HG03439 (cell line): ENCODE data around the gene INSC.
A peak's percentile ranks its signal among the peaks of the same experiment; 100 is the strongest.

ENCODE experiments used
- ATAC-seq: cut with Tn5 transposase; IDR thresholded peaks from one replicate; pipeline ENCODE4 v1.9.1; 2021; ENCODE audit warnings: mild to moderate bottlenecking, moderate library complexity; ENCODE audit not compliant: unreplicated experiment

INSC gene

DNA sequence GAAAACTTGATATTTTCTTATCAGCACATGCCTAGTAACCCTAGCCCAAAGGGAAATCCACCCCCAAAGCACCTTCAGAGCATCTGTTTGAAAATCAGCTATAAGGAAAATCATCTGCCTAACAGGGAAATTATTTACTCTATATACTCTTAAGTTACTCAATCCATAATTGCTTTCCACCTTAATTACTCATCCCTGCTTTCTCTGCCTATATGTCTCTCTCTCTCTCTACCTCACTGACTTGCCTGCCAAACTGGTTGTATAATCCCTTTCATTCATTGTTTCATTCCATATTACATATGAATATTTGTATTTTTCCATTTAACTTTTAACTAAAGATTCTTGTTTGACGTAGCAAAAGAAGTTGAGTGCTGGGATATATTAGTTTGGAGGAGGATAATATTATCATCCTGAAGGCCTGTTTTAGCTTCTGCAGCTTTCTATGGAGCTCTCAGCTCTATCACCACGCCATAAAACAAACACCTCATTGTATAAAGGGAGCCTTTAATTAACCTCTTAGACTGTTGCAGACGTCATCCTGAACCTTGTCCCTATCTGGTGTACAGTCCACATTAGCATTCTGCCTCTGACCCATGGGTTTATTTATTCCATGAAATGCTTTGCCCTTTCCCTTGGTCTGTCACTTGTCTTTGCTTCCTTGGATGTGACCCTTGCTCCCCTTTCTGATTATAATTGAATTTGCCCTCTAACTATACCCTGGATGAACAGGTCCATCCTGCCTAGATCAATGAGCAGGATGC lies 98.9 kb downstream of the INSC start:
- no peak for ATAC-seq

DNA sequence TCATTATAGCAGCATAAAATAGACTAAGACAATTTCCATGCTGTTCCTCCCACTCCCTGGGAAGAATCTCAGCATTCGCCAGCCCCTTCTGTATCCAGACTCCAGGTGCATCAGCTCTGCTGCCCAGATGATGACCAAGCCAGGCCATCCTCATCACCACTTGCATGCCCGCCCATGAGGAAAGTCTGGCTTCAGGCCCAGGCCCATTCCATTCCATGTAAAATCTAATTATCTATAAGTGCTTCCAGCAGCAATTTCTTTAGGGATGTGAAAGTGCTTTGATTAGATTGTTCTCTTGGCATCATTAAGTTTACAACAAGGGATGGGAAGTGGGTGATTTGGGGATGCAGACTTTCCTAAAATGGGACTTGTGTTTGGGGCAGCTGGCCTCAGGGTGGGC lies 100.3 kb downstream of the INSC start:
- no peak for ATAC-seq

DNA sequence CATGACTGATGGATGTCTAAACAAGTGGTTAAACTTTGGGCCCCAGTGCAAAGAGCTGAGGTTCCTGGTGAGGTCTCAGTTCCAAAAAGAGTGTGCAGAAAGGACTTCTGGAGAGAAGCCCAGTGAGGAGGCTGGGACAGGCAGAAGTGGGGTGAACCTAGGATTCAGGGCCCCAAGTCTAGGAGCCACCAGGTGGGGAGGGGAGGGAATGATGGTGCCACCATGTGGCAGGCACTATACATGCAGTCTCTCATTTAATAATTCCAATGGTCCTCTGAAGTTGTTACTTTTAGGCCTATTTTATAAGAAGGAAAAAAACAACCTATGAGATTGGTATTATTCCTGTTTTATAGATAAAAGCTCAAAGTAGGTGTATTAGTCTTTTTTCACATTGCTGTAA lies 102.0 kb downstream of the INSC start:
- ATAC-seq: peak; percentile 63

DNA sequence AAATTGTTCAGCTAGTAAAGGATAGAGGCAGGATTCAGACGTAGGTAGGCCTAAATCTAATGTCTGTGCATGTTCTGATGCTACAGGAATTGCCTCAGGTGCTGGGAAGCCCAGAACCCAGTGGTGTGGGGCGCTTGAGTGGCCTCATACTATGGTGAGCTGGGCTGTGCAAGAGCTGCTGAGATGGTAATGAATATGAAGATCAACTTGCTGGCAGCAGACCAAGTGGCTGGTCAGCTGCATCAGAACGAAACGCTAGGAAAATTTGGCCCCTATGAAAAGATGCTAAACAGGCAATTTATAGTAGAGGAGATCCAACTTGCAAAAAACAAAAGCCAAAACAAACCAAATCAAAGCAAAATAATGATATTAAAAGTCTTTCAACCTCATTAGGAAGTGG lies 102.7 kb downstream of the INSC start:
- no peak for ATAC-seq

DNA sequence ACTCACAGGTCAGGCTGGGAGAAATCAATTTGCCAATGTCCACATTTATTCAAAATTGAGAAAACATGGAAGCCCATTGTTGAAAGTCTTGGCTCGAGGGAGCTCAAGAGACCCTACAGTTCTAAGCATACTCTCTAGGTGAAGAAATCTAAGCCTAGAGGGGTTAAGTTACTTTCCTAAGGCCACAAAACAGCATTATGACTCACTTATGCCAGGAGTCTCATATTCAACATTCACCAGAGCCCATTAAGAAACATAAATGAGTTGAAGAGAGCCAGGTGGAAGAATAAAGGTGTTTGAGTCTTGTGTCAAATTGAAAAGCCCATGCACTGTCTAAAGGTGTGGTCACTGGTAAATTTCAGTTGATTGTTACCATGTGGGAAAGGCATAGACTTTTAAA lies 108.1 kb downstream of the INSC start:
- no peak for ATAC-seq

DNA sequence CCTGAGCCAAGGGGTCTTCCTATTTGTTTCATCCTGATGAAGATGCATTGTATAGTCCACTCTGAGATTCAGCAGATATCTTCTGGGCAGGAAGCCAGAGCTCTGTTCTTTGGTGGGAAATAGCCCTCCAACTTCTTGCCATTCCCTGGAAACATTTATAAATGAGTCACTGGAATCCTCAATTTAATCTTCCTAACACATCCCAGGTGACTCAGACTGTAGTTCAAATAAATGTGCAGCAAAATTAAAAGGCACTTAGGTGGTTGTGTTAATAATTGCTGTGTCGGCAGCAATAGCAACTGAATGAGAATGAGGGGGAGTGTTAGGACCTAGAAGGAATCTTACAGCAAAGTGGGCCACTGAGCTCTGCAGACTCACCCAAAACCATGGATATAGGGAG lies 108.6 kb downstream of the INSC start:
- no peak for ATAC-seq

DNA sequence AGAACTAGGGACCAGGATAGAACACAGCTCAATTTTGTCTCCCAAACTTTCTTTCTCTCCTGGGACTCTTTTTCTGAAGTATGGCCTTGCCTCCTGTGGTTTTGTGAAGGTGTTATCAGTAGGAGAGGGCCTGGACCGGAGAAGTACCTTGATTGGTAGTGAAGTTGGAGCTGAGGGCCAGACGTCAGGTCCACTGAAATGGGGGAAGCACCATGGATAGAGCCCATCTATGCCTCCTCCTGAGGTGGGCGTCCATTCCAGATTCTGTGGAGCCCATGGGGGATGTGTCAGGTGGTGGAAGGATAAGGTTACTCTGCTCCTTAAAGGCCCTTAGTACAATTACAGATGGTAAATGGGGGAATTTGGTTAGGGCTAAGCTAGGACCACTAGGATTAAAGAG lies 109.7 kb downstream of the INSC start:
- ATAC-seq: no peak

DNA sequence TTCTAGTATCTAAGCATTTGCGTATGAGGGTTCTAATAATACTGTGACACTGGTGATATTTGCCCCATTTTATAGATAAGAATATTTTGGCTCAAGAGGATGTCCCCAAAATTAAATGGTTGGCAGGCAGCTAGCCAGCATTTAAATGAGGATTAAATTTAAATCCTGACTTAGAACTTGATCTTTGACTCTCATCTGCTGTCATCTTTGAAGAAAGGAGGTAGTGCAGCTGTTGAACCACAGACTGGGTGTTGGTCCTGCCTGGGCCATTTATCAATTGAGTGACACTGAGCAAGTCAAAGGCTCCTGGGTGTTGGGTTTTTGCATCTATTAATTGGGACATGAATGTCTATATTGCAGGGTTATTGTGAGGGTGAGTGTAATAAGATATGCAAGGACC lies 112.3 kb downstream of the INSC start:
- no peak for ATAC-seq

DNA sequence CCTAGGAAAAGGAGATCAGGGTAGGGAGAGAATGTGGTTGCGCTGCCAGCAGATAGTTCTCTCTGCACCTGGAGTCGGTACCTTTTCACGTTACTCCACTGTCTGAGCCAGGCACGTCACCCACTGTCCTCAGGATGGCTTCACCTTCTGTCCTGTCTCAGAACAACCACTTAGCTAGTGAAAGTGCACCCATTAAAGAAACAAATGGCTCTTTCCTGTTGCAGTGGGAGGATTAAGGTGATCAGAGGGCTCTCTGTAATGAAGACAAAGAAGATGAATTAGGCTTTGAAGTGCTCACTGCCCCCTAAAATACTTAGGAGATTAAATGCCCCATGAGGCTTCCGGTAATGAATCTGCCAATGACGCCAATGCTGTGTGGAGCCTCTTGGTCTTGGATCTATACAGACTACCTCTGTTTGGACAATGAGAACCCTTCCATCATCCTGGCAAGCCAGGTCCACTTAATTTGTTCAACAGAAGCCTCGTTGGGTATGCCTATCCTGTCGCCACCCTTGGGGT lies 113.7 kb downstream of the INSC start:
- no peak for ATAC-seq

DNA sequence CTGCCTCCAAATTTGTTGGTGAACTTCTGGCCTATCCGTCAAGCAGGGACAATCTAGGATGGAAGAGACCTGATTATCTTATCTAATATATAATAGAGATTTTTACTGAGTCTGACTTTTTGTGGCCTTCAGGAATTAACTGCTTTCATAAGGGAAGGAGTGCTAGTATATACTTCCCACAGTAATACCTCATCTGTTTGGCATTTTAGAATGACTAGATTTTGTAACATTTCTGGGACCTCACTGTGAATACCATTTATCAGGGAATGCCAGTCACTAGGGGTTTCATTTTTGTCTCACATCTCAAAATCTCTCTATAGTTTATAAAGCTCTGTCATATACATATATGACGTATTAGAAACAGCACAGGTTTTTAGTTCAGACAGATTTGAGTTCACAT lies 114.3 kb downstream of the INSC start:
- ATAC-seq: no peak

DNA sequence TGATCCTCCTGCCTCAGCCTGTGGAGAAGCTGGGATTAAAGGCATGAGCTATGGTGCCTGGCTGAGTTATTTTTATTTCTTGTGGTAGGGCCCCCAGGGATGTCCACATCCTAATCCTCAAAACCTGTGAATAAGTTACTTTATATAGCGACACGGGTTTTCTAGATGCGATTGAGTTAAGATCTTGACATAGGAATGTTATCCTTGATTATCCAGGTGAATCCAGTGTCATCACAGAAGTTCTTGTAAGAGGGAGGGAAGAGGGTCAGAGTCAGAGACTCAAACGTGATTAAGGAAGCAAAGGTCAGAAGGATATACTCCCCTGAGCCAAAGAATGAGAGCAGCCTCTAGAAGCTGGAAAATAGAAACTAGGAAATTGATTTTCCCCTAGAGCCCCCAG lies 117.8 kb downstream of the INSC start:
- no peak for ATAC-seq

DNA sequence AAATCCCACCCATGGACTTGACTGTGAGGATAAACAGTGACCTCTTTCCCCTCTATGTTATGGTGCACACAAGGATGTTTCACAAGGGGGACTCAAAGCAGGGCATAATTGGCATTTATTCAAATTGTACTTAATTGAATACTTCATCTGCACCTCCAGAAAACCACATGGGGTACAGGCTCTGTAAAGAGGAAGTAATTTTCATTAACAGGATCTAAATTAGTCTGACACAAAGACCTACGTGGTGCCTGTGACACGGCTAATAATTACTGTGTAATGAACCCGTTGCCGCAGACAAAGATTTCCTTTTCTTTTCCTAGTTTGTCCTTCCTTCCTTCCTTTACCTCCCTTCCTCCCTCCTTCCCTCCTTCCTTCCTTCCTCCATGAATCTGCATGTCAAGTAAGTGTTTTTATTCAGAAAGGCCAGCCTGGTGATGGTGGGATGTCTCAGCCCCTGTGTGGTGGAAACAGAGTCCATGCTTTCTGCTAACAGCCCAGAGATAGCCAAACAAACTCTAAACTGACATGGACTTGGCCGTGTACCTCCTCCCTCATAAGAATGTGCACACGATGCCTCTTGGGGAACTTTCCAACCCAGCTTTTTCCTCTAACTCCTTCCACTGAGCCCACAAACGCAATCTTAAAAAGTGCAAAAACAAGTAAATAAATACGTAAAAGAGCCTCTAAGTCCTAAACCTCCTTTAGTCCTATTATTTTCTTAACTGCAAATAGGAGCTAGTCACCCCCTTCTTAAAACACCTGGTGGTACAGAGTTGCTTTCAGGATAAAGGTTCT lies 118.8 kb downstream of the INSC start:
- no peak for ATAC-seq

DNA sequence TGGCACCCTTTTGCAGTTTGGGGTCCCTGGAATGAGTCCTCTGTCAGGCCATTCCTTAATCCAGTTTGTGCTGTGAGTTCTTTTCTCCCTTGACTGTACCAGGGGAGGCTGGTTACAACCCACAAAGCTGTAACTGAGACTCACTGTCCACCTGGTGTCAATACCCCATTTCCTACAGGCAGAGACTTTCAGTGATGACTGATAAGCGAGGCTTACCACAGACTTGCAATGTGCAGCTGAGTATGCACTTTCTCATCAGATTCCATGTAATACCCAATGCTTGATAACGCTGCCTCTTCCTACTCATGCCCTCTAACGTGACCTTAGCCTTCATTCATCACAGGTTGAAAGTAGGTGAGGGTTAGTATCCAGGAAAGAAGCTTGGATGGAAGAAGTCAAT lies 120.1 kb downstream of the INSC start:
- no peak for ATAC-seq

DNA sequence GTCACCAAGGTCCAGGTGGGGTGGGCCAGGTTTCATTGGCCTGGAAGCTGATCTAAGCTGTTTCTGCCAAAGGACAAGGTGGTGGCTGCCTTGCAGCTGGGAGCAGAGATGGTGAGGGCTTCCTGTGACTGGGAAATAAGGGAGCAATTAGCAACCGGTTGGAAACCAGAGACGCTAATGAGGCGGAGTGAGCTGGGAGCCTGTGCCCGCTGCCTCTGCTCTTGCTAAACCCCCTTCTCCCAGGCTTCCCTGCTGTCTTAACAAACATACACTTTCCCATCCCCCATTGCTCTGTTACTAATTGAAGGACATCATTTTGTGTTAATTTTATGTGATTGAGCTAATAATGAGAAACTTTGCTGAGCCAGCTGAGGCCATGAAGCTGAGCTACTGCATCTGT lies 121.8 kb downstream of the INSC start:
- ATAC-seq: no peak

DNA sequence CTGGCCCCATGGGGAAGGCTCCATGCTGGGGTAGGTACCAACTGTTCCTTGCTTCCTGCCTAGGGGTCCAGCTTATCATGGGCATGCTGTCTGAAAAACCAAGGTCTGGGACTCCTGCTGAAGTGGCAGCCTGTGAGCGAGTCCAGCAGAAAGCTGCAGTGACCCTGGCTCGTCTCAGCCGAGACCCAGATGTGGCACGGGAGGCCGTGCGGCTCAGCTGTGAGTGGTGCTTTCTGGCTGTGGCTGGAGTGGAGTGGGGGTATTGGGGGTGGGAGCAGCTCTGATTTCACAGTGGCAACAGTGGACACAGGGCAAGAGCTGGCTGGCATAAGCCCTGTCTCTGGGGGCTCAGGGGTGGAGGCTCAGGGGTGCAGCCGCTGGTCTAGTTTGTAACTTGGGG lies 124.1 kb downstream of the INSC start:
- no peak for ATAC-seq

DNA sequence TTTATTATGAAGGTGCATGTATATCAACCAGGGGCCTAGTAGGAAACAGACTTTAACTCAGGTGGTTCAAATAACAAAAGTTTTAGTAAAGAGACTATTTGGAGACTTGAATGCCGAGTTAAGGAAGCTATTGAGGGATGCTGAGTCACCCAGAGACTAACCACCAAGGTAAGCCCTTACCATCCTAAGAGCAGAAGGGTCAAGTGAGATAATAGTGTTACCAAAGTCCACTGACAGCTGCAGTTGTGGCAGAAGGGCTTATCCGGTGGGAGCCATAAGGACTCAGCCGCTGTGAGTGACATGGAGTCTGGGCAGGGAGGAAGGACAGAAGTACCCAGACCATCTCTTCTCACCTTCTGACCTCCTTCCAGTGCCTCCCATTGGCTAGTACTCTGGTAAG lies 134.0 kb downstream of the INSC start:
- ATAC-seq: no peak

DNA sequence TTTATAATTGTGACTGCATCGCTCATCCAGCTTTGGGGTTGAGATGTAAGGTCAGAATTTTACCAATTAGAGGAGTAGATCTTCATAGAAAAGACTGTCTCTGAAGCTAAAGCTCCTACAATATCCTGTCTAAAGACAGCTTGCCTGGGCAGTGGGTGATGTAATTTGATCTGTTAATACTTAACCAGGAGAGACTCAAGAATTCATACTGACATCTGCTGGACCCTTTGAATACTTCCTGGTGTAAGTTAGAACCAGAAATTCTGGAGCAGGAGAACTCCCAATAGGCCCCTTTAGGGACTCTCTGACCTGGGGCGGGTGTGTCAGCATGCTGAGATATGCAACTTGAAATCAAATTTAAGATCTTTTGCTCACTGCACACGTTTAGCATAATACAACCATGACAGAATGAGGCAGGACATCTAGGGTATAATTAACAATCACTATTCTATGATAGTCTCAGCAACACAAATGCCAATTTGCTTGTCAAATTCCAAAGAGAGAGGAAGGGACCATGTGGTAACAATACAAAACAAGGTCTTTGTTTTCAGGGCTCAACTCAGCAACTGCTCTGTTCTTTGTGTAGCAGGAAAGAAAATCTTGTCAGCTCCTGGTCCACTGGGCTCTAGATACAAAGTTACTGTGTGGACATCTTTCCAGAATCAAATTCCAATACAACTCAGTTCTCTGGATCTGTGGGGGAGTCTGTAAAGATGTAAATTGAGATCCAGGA lies 143.9 kb downstream of the INSC start:
- no peak for ATAC-seq

DNA sequence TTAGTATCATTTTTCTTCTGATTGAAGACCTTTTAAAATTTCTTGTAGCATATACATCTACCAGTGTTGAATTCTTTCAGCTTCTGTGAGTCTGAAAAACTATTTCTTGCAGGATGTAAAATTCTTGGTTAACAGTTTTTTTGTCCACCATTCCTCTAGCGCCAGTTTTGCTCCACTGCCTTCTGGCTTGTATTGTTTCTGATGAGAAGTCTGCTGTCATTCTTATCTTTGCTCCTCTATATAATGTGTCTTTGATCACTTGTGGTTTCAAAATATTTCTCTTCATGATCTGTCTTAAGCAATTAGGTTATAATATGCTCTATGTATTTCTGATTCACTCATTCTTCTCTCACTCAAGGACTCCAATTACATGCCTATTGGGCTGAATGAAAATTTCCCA lies 152.3 kb downstream of the INSC start:
- no peak for ATAC-seq

DNA sequence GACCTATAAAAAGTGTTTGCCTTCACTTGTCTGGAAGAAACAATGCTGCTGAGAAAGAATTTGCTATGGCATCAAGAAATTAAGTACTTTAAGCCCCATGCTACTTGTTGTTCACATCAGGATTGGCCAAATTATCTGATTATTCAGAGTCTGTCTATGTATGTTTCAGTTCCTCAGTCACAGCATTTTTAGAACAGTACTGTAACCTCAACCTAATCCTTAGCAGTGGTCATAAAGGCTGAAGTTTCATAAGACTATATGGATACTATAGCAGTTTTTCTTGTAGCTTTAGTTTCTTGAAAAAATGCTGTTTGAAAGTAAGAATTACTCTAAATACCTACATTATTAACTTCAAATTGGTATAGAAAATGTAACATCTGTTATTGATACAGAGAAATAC lies 153.9 kb downstream of the INSC start:
- no peak for ATAC-seq

DNA sequence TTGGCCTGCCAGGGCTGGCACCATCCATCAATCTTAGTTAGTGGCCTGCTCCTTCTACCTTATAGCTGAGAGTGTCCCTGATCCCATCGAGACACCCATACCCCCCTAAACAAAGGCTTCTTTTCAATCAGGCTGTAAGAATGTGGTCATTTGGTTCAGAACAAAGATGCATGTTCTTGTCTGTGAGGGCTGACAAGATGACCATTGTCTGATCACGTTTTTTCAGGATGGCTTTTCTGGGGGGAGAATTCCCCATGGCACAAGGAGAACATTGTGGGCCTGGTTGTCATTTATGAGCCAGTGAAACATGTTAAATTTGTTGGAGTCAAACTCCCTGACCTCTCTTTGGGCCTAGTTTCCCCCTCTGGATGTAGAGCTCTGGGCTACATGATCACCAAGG lies 160.4 kb downstream of the INSC start:
- ATAC-seq: no peak

DNA sequence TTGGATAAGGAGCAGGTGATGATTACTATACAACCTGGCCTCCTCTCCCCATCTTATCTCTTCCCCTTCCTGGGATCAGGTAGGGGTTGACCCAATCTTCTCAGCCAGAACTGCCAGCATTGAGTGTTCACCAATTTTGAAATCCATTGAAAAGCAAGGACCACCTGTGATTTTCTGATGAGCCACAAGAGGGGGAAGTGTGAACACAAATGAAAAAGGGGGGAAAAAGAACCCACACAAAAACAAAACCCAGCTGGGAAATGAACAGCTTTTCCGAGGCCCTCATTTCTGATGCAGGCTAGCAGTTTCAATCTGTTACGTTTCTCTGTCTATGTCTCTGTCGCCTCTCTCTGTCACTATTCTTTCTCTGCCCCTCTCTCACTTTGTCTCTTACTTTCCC lies 161.9 kb downstream of the INSC start:
- ATAC-seq: no peak

DNA sequence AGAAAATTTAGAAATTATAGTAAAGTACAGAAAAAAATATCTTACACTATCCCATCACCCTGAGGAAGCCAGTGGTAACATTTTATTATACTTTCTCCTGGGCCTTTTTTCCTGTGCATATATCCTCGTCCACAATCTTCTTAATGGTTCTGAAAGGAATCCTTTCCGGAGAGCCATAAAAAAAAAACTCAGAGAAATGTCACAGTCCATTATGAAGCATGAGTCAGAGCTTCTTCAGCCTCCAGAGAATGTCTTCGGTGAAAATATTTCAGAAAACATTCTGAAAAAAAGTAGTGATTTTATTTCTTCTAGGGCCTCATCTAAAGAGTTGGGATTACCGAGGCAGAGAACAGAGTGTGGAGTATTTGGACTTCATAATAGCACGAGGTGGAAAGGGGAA lies 163.4 kb downstream of the INSC start:
- no peak for ATAC-seq
